HG02798 (cell line): ENCODE results near the gene LARP1.

Experiments used
- ATAC-seq: cut with Tn5 transposase; IDR thresholded peaks from one replicate; pipeline ENCODE4 v1.9.1; 2021; ENCODE audit warnings: mild to moderate bottlenecking; ENCODE audit not compliant: unreplicated experiment, poor library complexity

The LARP1 gene

DNA sequence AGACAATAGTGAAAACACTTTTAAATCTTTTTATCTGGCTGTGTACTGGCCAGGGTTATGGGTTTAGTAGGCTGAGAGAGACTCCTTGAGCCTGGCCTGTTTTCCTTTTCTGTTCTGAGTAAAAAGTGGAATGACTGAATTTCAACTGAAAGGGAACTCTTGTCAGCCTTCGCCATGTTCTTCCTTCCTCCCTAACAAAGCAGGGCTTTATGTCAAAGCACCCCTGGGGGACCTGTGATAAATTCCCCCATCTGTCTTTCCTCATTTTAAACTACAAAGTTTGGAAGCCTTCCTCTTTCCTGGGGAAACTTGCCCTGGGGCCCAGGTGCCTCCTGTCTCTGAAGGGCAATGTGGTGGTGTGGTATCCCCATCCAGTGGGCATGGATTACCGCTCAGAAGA lies 29.7 kb downstream of the LARP1 start:
- no peak for ATAC-seq

DNA sequence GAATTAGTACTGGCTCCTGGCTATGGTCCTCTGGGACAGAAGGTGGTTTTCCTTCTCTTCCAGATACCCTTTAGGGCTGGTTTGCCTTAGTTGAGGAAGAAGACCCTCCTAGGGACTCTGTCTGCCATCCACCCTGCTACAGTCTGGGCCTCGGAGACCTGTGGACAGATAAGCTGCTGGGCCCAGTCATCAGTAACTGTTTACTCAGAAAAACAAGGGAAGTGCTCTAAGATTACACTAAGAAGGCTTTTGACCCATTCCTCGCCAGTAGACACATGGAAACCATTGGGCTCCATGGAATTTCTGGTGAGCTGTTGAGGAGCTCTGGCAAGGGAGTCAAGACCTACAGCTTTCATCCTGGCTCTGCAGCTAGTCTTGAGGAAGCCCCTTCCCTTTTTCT lies 31.2 kb downstream of the LARP1 start:
- no peak for ATAC-seq

DNA sequence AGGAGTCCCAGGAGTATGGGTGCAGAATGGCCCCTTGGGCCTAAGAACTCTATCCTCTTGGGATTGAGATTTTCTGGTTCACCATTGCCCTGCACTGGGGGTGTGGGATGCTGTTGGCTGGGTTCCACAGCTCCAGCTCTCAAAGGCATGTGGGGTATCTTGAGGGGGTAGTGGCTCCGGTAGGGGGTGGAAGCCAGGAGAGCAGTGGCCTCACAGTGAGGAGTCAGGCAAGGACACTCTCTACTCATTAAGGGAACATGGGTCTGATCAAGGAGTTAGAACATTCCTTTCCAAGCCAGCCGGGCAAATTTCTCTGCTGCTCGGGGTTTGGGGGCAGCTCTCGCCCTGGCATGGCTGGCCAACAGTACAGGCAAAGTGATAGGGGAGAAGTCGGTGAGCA lies 33.0 kb downstream of the LARP1 start:
- no peak for ATAC-seq

DNA sequence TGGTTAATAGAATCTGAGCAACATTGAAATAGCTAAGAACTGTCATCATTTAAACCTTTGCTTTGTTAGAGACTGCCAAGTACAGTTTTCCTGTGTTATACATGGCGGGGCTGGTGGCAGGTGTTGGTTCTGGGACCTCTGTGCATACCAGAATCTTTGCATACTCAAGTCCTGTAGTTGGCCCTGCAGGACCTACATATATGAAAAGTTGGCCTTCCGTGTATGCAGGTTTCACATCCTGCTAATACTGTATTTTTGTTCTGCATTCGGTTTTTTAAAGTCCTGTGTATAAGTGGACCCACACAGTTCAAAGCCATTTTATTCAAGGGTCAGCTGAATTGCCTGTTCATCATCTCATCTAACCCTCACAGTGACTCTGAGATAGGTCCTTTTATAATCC lies 36.4 kb downstream of the LARP1 start:
- ATAC-seq = peak; percentile 76

DNA sequence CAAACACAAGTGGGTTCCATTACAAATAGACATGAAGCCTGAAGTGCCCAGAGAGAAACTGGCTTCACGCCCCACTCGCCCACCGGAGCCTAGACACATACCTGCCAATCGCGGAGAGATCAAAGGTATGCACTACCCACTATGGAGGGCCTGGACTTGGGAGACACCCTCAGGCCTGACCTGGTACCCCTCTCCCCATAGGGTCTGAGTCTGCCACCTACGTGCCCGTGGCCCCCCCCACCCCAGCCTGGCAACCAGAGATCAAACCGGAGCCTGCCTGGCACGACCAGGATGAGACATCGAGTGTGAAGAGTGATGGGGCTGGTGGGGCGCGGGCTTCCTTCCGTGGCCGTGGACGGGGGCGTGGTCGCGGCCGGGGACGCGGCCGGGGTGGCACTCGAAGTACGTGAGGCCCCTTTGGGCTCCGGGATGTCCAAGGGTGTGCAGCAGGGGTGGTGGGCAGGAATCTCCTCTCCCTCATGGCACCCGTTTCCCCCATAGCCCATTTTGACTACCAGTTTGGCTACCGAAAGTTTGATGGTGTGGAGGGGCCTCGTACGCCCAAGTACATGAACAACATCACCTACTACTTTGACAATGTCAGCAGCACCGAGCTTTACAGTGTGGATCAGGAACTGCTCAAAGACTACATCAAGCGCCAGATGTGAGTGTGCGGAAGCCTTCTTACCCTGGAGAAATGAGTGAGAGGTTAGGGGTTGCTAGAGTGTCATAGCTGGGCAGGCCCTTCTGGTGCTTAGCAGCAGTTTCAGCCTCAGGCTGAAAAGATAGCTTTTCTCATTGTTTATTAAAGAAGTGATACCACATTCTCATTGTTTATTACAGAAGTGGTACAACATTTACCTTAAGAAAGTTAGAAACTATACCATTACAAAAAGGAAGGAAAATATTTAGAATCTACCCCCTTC lies 38.7 kb downstream of the LARP1 start:
- no peak for ATAC-seq

DNA sequence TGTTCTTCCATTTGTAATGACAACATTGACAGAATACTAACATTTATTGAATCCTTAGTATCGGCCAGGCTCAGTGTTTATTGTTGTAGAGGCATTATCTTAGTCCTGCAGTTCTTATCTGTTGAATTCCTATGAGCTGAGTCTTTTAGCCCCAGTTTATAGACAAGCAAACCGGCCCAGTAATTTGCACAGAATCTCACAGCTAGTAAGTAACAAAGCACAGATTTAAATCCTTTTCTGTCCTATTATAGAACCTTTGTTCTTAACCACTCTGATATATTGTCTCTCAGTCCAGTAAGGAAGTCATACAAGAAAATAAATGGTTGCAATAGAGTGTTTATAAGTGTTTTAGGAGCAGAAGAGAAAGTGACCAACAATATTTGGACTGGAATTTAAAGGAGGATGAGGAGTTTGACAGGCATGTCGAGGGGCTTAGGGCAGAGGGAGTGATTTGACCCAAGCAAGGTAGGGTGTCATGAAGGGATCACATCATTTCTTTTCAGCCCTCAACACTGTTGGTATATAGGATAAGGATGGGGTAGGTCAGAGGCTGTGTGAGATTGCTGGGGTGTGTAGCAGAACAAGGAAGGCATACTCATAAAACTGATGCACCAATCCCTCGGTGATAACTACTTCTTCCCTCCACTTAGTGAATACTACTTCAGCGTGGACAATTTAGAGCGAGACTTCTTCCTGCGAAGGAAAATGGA lies 39.5 kb downstream of the LARP1 start:
- no peak for ATAC-seq

DNA sequence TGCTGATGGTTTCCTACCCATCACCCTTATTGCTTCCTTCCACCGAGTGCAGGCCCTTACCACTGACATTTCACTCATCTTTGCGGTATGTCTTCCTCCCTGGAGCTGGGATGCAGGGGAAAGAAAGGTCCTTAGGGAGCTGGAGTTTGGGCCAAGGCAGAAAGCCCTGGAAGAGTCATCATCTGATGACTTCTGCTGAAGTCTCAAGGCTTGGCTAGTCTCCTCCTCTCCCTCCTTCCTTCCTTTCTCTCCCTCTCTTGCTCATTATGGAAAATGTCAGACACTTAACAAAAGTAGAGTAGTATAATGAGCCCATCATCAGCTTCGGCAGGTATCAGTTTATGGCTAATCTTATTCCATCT lies 40.0 kb downstream of the LARP1 start:
- no peak for ATAC-seq

DNA sequence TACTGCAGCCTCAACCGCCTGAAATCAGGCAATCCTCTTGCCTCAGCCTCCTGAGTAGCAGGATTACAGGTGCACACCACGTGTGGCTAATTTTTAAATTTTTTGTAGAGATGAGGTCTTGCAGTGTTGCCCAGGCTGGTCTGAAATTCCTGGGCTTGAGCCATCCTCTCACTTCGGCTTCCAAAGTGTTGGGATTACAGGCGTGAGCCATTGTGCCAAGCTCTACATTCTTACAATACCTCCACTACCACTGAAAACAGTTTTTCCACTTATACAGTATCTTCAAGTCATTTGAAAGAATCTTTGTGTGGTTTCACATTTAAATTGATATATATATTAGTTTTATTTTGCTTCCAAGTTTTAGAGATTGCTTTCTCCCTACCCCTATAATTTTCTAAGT lies 42.6 kb downstream of the LARP1 start:
- ATAC-seq = no peak

DNA sequence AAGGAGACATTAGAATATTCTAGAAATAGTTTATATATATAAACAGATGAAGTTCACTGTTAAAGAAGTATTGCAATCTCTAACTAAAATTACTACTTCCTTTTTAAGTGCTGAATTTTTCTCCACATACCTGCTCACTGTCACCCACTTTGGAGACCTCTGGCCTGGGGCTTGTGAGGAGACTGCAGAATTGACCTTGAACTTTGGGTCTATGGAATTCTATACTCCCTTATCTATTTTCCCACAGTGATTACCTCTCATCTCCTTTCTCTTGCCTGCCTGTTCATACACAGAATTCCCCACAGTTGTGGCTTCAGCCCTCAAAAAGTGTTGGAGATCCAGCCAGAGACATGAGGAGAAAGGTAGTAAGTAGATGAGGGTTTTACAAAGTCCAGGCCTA lies 45.4 kb downstream of the LARP1 start:
- ATAC-seq = no peak

DNA sequence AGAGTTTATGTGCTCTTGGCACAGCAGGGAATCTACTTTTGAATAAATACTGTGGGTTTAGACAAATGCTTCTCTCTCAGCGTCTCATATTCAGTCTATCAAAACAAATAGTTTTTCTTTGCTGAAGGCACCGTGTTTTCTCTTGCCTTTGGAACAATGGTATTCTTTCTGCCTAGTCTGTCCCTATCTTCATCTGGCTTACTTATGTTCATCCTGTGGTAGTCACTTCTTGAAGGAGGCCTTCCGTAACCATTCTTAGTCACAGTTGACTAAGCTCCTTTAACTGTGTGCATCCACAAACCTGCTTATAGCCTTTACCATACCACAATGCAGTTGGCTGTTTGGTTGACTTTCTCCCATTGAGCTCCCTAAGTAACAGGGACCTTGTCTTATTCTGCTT lies 45.9 kb downstream of the LARP1 start:
- no peak for ATAC-seq

DNA sequence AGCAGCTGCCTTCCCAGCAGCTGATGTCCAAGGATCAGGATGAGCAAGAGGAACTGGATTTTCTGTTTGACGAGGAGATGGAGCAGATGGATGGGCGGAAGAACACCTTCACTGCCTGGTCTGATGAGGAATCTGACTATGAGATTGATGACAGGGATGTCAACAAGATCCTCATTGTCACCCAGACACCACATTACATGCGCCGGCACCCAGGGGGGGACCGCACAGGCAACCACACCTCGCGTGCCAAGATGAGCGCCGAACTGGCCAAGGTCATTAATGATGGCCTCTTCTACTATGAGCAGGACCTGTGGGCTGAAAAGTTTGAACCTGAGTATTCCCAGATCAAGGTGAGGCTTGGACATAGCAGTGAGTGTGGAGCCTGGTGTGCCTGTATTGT lies 46.9 kb downstream of the LARP1 start:
- no peak for ATAC-seq

DNA sequence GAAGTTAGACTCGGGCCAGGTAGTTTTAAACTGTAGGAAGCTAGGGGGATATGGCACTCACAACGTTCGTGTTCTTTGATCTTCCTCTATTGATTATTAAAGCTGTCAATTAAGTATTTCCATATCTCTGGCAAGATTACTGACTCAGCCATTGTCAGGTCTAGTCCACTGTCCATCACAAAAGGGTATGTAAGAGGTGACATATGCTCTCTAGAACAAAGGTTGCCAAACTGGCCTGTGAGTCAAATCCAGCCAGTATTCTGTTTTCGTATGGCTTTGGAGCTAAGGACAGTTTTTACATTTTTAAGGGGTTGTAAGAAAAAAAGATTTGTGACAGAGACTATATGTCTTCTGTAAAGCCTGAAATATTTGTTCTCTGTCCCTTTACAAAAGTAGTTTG lies 51.0 kb downstream of the LARP1 start:
- ATAC-seq = no peak

DNA sequence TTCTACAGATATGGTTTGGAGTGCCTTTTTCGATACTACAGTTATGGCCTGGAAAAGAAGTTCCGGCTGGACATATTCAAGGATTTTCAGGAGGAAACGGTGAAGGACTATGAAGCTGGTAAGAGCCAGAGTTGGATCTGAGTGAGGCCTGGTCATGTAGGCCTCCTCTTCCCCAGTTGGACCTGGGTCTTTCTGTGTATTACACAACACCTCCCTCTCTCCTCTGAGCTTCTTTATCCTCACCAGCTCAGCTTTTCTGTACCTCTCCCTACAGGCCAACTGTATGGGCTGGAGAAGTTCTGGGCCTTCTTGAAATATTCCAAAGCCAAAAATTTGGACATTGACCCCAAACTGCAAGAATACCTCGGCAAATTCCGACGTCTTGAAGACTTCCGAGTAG lies 56.1 kb downstream of the LARP1 start:
- no peak for ATAC-seq

DNA sequence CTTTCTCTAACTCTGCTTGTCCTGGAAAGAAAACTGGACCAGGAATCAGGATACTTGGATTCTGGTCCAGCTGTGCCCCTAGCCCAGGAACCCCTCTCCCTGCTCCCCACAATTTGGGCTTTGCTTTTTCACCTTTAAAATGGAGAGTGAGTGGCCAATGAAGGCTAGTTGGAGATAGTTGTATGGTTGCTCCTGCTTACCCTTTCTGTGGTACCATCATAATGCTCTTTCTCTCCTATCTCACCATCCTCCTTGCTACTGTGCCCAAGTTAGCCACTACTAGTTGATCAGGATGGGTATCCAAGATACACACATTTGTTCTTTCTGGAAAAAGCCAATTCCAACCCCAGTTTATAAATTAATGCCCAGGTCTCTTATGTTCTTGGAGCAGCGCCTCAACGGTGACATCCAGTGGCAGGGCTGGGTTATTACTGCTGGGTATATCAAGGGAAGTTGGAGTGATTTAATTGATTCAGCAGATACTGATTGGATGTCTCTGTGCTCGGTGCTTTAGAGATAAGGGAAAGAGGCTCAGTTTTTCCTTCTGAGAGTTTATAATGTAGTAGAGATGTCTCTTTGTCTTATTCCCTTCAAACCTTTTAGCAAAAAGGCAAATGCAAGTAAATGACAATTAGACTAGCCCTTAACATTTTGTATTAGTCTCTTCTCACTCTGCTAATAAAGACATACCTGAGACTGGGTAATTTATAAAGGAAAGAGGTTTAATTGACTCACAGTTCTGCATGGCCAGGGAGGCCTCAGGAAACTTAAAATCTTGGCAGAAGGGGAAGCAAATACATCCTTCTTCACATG lies 56.7 kb downstream of the LARP1 start:
- peak; percentile 75 for ATAC-seq

DNA sequence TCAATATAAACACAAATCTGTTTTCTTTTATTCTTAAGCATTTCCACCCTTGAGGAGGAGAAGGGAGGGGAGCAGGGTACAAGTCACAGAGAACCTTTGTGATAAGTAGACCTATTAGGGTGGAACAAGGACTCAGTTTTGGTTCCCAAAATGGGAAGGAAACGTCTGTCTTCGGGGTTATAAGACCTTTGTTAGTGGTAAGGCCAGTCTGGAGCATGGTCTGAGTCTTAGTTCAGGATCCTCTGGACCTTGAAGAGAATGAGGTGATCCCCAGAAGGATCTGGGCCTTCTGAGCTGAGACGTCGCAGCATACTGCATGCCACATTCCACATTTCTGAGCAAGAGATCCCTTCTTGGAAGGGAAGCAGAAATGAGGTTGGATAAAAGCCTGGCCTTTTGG lies 58.0 kb downstream of the LARP1 start:
- no peak for ATAC-seq

DNA sequence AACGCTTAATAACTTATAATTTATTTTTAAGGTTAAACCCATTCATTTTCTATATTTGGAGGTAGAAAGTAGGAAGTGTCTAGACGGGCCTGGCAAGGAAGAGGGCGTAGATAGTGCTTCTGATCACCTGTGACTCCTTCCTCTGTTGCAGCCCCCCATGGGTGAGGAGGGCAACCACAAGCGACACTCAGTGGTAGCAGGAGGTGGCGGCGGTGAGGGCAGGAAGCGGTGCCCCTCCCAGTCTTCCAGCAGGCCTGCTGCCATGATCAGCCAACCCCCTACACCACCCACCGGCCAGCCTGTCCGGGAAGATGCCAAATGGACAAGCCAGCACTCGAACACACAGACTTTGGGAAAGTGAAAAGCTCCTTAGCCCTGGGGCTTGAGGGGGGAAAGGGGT lies 58.6 kb downstream of the LARP1 start:
- ATAC-seq = no peak

DNA sequence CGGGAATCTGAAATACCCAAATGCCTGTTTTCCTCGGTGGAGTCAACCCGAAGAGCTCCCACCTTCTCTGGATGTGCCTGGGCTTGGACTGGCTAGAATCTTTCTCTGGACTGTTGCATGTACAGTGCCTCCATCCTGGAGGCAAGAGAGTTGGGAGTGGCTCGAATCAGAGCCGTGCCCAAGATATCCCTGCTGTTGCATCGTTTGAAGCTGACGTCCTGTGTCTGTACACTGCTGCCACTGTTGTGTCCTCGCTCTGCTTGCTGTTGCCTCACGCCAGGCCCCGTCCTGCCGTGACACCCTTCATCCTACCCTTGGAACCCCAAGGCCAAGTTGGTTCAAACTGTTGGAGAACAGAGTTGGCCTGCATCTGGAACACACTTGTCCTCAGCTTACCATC lies 59.8 kb downstream of the LARP1 start:
- no peak for ATAC-seq

DNA sequence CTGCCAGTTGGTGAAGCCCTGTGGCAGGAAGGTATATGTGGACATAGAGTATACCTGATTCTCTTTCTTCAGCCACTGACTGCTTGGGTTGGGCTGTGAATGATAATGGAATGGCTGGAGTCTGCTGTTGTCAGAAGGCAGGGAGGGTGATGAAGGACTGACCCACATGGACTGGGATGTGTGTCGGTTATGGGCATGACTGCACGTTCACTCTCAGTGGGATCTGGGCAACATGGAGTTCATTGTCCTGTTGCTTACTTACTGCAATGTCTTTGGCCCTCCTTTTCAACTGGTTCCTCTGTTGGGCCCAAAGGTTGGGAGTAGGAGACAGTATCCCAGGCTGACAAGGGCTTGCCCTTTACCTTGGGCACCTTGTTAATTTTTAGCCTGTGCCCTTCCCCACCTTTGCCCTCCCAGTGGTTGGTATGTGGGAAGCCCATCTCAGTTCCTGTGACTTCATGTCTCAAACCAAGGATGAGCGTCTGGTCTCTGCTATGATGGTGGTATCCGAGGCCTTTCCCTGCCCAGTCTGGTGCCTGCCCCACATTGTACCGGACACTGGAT lies 60.6 kb downstream of the LARP1 start:
- ATAC-seq = no peak

DNA sequence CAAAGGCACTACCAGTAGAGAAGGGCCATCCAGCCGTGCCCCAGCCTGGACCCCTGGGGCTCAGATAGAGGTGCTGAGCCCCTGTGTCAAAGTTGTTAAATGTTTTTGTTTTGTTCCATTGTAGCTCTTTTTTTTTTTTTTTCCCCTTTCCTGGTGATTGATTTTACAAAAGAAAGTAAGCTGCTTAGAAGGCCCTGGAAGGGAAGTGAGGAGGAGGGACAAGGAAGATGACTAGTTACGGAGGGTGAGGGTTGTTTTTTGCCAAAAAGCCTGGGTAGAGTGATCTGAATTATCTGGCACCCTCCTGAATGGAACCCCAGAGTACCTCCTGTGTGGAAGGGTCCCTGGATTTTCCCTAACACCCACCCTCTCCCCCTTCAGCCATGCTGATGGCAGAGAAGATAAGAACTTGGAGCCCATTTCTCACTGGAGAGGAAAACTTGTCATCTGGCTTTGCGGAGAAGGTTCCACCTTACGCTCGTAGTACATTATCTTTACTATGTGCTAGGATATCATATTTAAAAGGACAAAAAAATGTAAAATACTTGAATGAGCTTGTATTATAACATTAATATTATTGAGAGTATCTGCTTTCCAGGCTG lies 61.8 kb downstream of the LARP1 start:
- ATAC-seq = no peak

DNA sequence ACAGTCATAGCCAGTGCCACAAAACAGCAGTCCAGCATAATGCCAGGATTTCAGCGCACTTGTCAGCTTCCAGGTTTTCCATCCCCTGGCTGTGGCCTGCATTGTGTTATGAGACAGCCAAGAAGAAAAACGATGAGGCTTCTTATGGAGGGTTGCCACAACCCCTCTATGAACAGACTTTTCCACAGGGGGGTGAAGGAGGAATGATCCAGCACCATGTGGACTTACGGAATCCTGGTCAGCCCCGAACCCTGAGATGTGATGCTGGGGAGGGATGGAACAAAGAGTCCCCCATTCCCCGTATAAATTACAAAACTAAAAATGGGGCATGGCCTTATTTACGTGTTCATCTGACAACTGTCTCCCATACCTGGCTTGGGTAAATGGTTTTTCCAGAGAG lies 62.6 kb downstream of the LARP1 start:
- ATAC-seq = no peak
